Peyer's patch (tissue), 4 donors: ENCODE data around the gene PTGER1.

Experiments
- POLR2A ChIP-seq, 2 donors: fragments of 450-650 bp; IDR thresholded peaks; one replicate each; pipeline ENCODE4 v1.5.1; 2017; ENCODE audit warnings: antibody characterized with exemption in 2 of 2, mild to moderate bottlenecking in 2 of 2, moderate library complexity in 2 of 2
- TF ChIP-seq, protein P1 (sequence below), 6 experiments: fragments of 450-650 bp in 4 of 6; fragments of 200-600 bp in 2 of 6; sonication (generic) in 1 of 6; IDR thresholded peaks; one replicate each; pipeline ENCODE4 v1.5.1; 2017 to 2019; ENCODE audit warnings: antibody characterized with exemption in 6 of 6, mild to moderate bottlenecking in 3 of 6, moderate library complexity in 1 of 6

DNA sequence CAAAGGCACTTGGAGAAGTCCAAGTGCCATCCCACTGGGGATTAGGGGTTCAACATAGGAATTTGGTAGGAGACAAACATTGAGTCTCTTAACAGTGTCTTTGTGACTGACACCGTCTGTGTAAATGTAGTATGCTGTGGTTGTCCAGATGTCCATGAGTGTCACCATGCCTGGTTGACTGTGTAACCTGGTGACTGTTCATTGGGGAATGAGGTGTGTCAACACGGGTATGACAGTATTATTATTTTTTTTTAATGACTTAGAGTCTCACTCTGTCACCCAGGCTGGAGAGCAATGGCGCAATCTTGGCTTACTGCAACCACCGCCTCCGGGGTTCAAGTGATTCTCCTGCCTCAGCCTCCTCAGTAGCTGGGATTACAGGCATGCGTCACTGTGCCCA is 25.8 kb downstream of the PTGER1 start:
- TF ChIP-seq, protein P1, sequence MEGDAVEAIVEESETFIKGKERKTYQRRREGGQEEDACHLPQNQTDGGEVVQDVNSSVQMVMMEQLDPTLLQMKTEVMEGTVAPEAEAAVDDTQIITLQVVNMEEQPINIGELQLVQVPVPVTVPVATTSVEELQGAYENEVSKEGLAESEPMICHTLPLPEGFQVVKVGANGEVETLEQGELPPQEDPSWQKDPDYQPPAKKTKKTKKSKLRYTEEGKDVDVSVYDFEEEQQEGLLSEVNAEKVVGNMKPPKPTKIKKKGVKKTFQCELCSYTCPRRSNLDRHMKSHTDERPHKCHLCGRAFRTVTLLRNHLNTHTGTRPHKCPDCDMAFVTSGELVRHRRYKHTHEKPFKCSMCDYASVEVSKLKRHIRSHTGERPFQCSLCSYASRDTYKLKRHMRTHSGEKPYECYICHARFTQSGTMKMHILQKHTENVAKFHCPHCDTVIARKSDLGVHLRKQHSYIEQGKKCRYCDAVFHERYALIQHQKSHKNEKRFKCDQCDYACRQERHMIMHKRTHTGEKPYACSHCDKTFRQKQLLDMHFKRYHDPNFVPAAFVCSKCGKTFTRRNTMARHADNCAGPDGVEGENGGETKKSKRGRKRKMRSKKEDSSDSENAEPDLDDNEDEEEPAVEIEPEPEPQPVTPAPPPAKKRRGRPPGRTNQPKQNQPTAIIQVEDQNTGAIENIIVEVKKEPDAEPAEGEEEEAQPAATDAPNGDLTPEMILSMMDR (IDR thresholded peaks at IDR 0.05), result no peak
- no peak for TF ChIP-seq POLR2A (IDR thresholded peaks at IDR 0.05)
